Thyroid gland (tissue), 4 donors: ENCODE data around the gene HNRNPL.
"Not testable (repeated sequence)": the region's sequence is repeated elsewhere in the genome, so short reads cannot be mapped to it uniquely, and the experiment has no call there.

Source experiments
- POLR2A ChIP-seq, 2 donors: fragments of 450-650 bp; IDR thresholded peaks; one replicate each; pipeline ENCODE4 v1.6.1; 2017; ENCODE audit warnings: antibody characterized with exemption in 2 of 2, mild to moderate bottlenecking in 2 of 2, moderate library complexity in 1 of 2
- TF ChIP-seq, protein P1 (sequence below), 6 experiments: fragments of 200-600 bp in 3 of 6; fragments of 450-650 bp in 3 of 6; sonication (generic) in 3 of 6; IDR thresholded peaks; one replicate each; pipeline ENCODE4 v1.5.1; 2016 to 2019; ENCODE audit warnings: antibody characterized with exemption in 6 of 6, mild to moderate bottlenecking in 2 of 6, inconsistent platforms in 1 of 6, moderate library complexity in 1 of 6

DNA sequence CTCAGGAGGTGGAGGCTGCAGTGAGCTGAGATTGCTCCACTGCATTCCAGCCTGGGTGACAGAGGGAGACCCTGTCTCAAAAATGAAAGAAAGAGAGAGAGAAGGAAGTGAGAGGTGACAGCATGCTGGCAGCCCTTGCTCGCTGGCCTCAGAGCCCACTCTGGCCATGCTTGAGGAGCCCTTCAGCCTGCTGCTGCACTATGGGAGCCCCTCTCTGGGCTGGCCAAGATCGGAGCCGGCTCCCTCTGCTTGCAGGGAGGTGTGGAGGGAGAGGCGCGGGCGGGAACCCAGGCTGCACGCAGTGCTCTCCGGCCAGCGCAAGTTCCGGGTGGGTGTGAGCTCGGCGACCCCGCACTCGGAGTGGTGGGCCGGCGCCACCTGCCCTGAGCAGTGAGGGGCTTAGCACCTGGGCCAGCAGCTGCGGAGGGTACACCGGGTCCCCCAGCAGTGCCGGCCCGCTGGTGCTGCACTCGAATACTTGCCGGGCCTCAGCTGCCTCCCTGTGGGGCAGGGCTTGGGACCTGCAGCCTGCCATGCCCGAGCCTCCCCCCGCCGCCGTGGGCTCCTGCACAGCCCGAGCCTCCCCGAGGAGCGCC is 28.5 kb downstream of the HNRNPL start:
- not testable (repeated sequence) for TF ChIP-seq POLR2A (IDR thresholded peaks at IDR 0.05)
- TF ChIP-seq, protein P1, sequence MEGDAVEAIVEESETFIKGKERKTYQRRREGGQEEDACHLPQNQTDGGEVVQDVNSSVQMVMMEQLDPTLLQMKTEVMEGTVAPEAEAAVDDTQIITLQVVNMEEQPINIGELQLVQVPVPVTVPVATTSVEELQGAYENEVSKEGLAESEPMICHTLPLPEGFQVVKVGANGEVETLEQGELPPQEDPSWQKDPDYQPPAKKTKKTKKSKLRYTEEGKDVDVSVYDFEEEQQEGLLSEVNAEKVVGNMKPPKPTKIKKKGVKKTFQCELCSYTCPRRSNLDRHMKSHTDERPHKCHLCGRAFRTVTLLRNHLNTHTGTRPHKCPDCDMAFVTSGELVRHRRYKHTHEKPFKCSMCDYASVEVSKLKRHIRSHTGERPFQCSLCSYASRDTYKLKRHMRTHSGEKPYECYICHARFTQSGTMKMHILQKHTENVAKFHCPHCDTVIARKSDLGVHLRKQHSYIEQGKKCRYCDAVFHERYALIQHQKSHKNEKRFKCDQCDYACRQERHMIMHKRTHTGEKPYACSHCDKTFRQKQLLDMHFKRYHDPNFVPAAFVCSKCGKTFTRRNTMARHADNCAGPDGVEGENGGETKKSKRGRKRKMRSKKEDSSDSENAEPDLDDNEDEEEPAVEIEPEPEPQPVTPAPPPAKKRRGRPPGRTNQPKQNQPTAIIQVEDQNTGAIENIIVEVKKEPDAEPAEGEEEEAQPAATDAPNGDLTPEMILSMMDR (IDR thresholded peaks at IDR 0.05), result not testable (repeated sequence)
